HG03575 (cell line): ENCODE data around the gene GRK5.

Experiments
- ATAC-seq: cut with Tn5 transposase; IDR thresholded peaks from one replicate; pipeline ENCODE4 v1.9.1; 2021; ENCODE audit not compliant: unreplicated experiment, insufficient number of reproducible peaks, low FRiP score; ENCODE audit errors: extremely low read depth

GRK5 gene

GRCh38 chr10:119306514-119306951, 99.2 kb downstream of the GRK5 start:
- ATAC-seq, result peak; percentile 58

GRCh38 chr10:119306986-119307392, 99.6 kb downstream of the GRK5 start:
- ATAC-seq, result no peak

GRCh38 chr10:119308089-119308488, 100.7 kb downstream of the GRK5 start:
- ATAC-seq, result no peak

GRCh38 chr10:119308551-119309422, 101.4 kb downstream of the GRK5 start:
- no peak for ATAC-seq

- ATAC-seq, result no peak
These were observed 102.0 kb downstream of the GRK5 start for GRCh38 chr10:119309423-119309770.

- ATAC-seq, result no peak
These were observed 103.4 kb downstream of the GRK5 start for GRCh38 chr10:119310806-119311205.

- ATAC-seq, result no peak
These were observed 104.9 kb downstream of the GRK5 start for GRCh38 chr10:119312241-119312640.

GRCh38 chr10:119313024-119313423, 105.7 kb downstream of the GRK5 start:
- ATAC-seq, result no peak

GRCh38 chr10:119313644-119314043, 106.3 kb downstream of the GRK5 start:
- peak; percentile 46 for ATAC-seq

GRCh38 chr10:119314061-119314460, 106.7 kb downstream of the GRK5 start:
- ATAC-seq, result no peak

- ATAC-seq, result no peak
These were observed 107.1 kb downstream of the GRK5 start for GRCh38 chr10:119314486-119314885.

- ATAC-seq, result peak; percentile 39
These were observed 108.0 kb downstream of the GRK5 start for GRCh38 chr10:119315128-119316001.

GRCh38 chr10:119316002-119316358, 108.6 kb downstream of the GRK5 start:
- no peak for ATAC-seq

GRCh38 chr10:119316729-119317097, 109.3 kb downstream of the GRK5 start:
- no peak for ATAC-seq

- ATAC-seq, result no peak
These were observed 111.2 kb downstream of the GRK5 start for GRCh38 chr10:119318411-119319160.

GRCh38 chr10:119319161-119319919, 112.0 kb downstream of the GRK5 start:
- ATAC-seq, result no peak

- no peak for ATAC-seq
These were observed 112.5 kb downstream of the GRK5 start for GRCh38 chr10:119319920-119320258.

GRCh38 chr10:119320981-119321380, 113.6 kb downstream of the GRK5 start:
- no peak for ATAC-seq
